ENCODE data around the gene LRP10.

LRP10 gene

DNA sequence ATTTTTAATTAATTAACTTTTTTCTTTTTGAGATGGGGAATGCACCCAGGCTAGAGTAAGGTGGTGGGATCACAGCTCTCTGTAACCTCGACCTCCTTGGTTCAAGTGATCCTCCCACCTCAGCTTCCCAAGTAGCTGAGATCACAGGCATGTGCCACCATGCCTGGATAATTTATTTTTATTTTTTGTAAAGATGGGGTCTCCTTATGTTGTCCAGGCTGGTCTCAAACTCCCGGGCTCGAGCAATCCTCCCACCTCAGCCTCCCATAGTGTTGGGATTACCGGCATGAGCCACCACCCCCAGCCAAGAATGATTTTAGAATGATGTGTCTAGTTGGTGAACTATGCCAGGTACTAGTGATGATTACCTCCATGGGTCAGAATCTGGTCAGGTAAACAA lies 6.6 kb upstream of the LRP10 start:
- Histone ChIP-seq H2BK15ac (ENCODE audit: low read depth, poor library complexity, severe bottlenecking) (no peak overlapping the region), H3K14ac (ENCODE audit: low read length in 2 of 2) (no peak overlapping the region), H2BK5ac (ENCODE audit: low read depth, low read length, poor library complexity, severe bottlenecking) (no peak overlapping the region), H3K23ac (ENCODE audit: low read length in 2 of 2) (no peak overlapping the region), H3K9me3 (ENCODE audit: control insufficient read depth, low read length) (no peaks in the 10 kb centered on the region), H2BK120ac (ENCODE audit: low read depth, low read length) (no peak overlapping the region), H3K9ac (ENCODE audit: low read length) (no peak overlapping the region), H3K4me1 (ENCODE audit: control insufficient read depth, insufficient read depth, low read depth, low read length) (no peaks in the 10 kb centered on the region), H4K91ac (ENCODE audit: low read length) (no peak overlapping the region), H2AFZ (ENCODE audit: low read depth, low read length) (no peak overlapping the region), H4K8ac (ENCODE audit: low read length) (no peak overlapping the region), H3K18ac (ENCODE audit: low read depth in 1 of 2, low read length in 2 of 2) (no peak overlapping the region), H3K4me2 (ENCODE audit: low read length, poor library complexity, severe bottlenecking) (no peak overlapping the region), H3K36me3 (ENCODE audit: control insufficient read depth in 1 of 2, insufficient read depth in 2 of 2, low read depth in 1 of 2, low read length in 2 of 2) (no peaks in the 10 kb centered on the region), H3K27me3 (ENCODE audit: control insufficient read depth in 1 of 2, insufficient read depth in 1 of 2, low read length in 2 of 2) (no peaks in the 10 kb centered on the region), H2AK5ac (ENCODE audit: low read length, severe bottlenecking) (no peak overlapping the region), H3K4ac (ENCODE audit: low read depth in 1 of 2, low read length in 2 of 2) (no peak overlapping the region), H2BK12ac (ENCODE audit: low read length in 2 of 2) (no peak overlapping the region), H3K79me1 (replicated peaks; ENCODE audit: low read length, poor library complexity, severe bottlenecking) (no peaks in the 10 kb centered on the region), H3K27ac (ENCODE audit: low read length, poor library complexity, severe bottlenecking) (no peak overlapping the region), H3K4me3 (ENCODE audit: insufficient read depth in 1 of 2, low read depth in 1 of 2, low read length in 2 of 2) (no peak overlapping the region)
- WGBS = no CpG with 5 or more reads among the region's 4 CpGs
- DNase-seq = no peak

DNA sequence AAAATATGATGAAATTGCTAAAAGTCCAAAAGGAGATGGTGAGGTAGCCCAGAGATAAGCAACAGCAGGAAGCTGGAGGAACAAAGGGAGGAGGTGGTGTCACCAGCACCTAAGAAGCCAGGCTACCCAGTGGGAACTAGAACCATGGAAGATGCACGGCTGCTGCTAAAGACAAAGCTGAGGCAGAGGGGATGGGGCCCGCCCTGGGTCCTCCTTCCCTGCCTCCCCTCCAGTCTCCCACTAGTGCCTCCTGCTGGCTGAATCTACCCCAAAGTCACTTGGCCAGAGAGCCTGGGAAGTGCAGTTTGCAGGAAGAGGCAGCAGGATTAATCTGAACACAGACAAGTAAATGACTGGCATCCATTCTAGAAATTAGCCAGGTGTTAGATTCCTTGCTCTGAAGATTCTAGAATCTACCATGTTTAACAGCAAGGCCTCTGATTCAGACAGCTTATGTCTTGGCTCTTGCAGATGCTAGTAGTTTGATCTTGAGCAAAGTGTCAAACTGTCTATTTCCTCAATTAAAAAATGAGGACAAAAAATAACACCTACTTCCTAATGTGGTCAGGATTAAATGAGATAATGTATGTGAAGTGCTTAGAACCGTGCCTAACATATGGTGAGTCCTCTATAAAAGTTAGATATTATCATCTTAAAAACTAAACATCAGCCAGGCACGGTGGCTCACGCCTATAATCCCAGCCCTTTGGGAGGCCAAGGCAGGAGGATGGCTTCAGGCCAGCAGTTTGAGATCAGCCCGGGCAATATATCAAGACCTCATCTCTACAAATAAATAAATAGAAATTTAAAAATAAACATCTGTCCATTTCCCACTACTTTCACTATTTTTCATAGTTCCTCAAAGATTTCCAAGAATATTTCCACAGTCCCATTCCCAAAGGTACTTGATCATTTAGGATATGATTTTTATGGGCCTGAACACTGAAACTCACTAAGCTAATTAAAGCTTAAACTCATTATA lies 5.8 kb upstream of the LRP10 start:
- no peak overlapping the region for H2BK5ac ChIP-seq (ENCODE audit: low read depth, low read length, poor library complexity, severe bottlenecking)
- no peaks in the 10 kb centered on the region for H3K27me3 ChIP-seq (ENCODE audit: control insufficient read depth in 1 of 2, insufficient read depth in 1 of 2, low read length in 2 of 2)
- H3K9ac ChIP-seq (ENCODE audit: low read length) = no peak overlapping the region
- no peak overlapping the region for H3K27ac ChIP-seq (ENCODE audit: low read length, poor library complexity, severe bottlenecking)
- no peak overlapping the region for H3K23ac ChIP-seq (ENCODE audit: low read length in 2 of 2)
- H3K14ac ChIP-seq (ENCODE audit: low read length in 2 of 2) = no peak overlapping the region
- no peak overlapping the region for H4K91ac ChIP-seq (ENCODE audit: low read length)
- no peak overlapping the region for H3K4me2 ChIP-seq (ENCODE audit: low read length, poor library complexity, severe bottlenecking)
- H3K79me1 ChIP-seq (replicated peaks; ENCODE audit: low read length, poor library complexity, severe bottlenecking) = no peaks in the 10 kb centered on the region
- H2BK12ac ChIP-seq (ENCODE audit: low read length in 2 of 2) = peak overlapping the region in 1 of 2 experiments; percentile 18
- H3K4ac ChIP-seq (ENCODE audit: low read depth in 1 of 2, low read length in 2 of 2) = no peak overlapping the region
- H2AFZ ChIP-seq (ENCODE audit: low read depth, low read length) = no peak overlapping the region
- 48% methylated on average over 4 of the region's 6 CpGs for WGBS
- no peak overlapping the region for H3K18ac ChIP-seq (ENCODE audit: low read depth in 1 of 2, low read length in 2 of 2)
- H2BK120ac ChIP-seq (ENCODE audit: low read depth, low read length) = no peak overlapping the region
- H4K8ac ChIP-seq (ENCODE audit: low read length) = peak overlapping the region; percentile 19
- DNase-seq = no peak
- no peak overlapping the region for H2BK15ac ChIP-seq (ENCODE audit: low read depth, poor library complexity, severe bottlenecking)
- H3K4me1 ChIP-seq (ENCODE audit: control insufficient read depth, insufficient read depth, low read depth, low read length) = peaks cover 3% of the 10 kb centered on the region
- no peaks in the 10 kb centered on the region for H3K36me3 ChIP-seq (ENCODE audit: control insufficient read depth in 1 of 2, insufficient read depth in 2 of 2, low read depth in 1 of 2, low read length in 2 of 2)
- no peak overlapping the region for H2AK5ac ChIP-seq (ENCODE audit: low read length, severe bottlenecking)
- no peak overlapping the region for H3K4me3 ChIP-seq (ENCODE audit: insufficient read depth in 1 of 2, low read depth in 1 of 2, low read length in 2 of 2)
- no peaks in the 10 kb centered on the region for H3K9me3 ChIP-seq (ENCODE audit: control insufficient read depth, low read length)

DNA sequence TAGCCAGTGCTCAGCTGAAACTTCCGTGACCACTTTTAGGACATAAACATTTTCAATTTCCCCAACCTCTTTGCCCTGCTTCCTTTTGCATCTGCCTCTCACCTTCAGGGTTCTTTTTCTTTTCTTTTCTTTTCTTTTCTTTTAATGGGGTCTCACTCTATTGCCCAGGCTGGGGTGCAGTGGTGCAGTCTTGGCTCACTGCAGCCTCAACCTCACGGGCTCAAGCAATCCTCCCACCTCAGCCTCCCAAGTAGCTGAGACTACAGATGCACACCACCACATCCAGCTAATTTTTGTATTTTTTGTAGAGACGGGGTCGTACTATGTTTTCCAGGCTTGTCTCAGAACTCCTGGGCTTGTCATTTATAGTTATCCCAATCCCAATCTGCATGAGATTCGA lies 4.7 kb upstream of the LRP10 start:
- no peak overlapping the region for H3K4me3 ChIP-seq (ENCODE audit: insufficient read depth in 1 of 2, low read depth in 1 of 2, low read length in 2 of 2)
- DNase-seq = no peak
- no peak overlapping the region for H3K18ac ChIP-seq (ENCODE audit: low read depth in 1 of 2, low read length in 2 of 2)
- no peak overlapping the region for H2AFZ ChIP-seq (ENCODE audit: low read depth, low read length)
- peaks cover 3% of the 10 kb centered on the region for H3K4me1 ChIP-seq (ENCODE audit: control insufficient read depth, insufficient read depth, low read depth, low read length)
- H4K91ac ChIP-seq (ENCODE audit: low read length) = no peak overlapping the region
- H3K4me2 ChIP-seq (ENCODE audit: low read length, poor library complexity, severe bottlenecking) = no peak overlapping the region
- H3K27ac ChIP-seq (ENCODE audit: low read length, poor library complexity, severe bottlenecking) = no peak overlapping the region
- H3K4ac ChIP-seq (ENCODE audit: low read depth in 1 of 2, low read length in 2 of 2) = no peak overlapping the region
- no peak overlapping the region for H3K23ac ChIP-seq (ENCODE audit: low read length in 2 of 2)
- H3K14ac ChIP-seq (ENCODE audit: low read length in 2 of 2) = no peak overlapping the region
- 96% methylated on average over 4 of the region's 5 CpGs for WGBS
- H2BK15ac ChIP-seq (ENCODE audit: low read depth, poor library complexity, severe bottlenecking) = no peak overlapping the region
- H2BK12ac ChIP-seq (ENCODE audit: low read length in 2 of 2) = no peak overlapping the region
- H2BK120ac ChIP-seq (ENCODE audit: low read depth, low read length) = no peak overlapping the region
- H2BK5ac ChIP-seq (ENCODE audit: low read depth, low read length, poor library complexity, severe bottlenecking) = no peak overlapping the region
- no peak overlapping the region for H3K9ac ChIP-seq (ENCODE audit: low read length)
- no peaks in the 10 kb centered on the region for H3K79me1 ChIP-seq (replicated peaks; ENCODE audit: low read length, poor library complexity, severe bottlenecking)
- no peak overlapping the region for H4K8ac ChIP-seq (ENCODE audit: low read length)
- H3K9me3 ChIP-seq (ENCODE audit: control insufficient read depth, low read length) = no peaks in the 10 kb centered on the region
- H3K36me3 ChIP-seq (ENCODE audit: control insufficient read depth in 1 of 2, insufficient read depth in 2 of 2, low read depth in 1 of 2, low read length in 2 of 2) = no peaks in the 10 kb centered on the region
- no peak overlapping the region for H2AK5ac ChIP-seq (ENCODE audit: low read length, severe bottlenecking)
- no peaks in the 10 kb centered on the region for H3K27me3 ChIP-seq (ENCODE audit: control insufficient read depth in 1 of 2, insufficient read depth in 1 of 2, low read length in 2 of 2)

DNA sequence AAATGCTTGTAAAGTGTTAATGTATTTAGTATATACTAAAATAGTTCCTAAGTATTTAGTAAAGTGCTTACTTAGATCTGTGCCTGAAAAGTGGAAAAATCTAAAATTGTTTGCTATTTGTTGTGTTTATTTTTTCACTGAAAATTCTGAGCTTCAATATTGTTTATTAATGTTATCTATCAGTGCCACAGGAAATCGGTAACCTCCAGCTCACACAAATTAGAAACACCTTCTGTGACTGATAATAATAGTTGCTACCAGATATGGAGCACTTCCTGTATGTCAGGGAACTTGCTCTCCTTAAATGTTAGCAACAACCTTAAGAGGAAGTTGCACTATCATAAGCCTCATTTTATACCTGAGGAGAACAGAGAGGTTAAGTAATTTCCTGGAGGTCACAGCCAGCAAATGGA lies 723 bp upstream of the LRP10 start:
- no peak overlapping the region for H2BK12ac ChIP-seq (ENCODE audit: low read length in 2 of 2)

More for the DNA sequence above, 723 bp upstream of the LRP10 start:
- Histone ChIP-seq H4K8ac (ENCODE audit: low read length) (no peak overlapping the region), H3K36me3 (ENCODE audit: control insufficient read depth in 1 of 2, insufficient read depth in 2 of 2, low read depth in 1 of 2, low read length in 2 of 2) (peaks cover 20 to 23% of the 10 kb centered on the region in 2 experiments), H3K27ac (ENCODE audit: low read length, poor library complexity, severe bottlenecking) (peak overlapping the region; percentile 88), H3K18ac (ENCODE audit: low read depth in 1 of 2, low read length in 2 of 2) (no peak overlapping the region), H2AFZ (ENCODE audit: low read depth, low read length) (no peak overlapping the region), H3K27me3 (ENCODE audit: control insufficient read depth in 1 of 2, insufficient read depth in 1 of 2, low read length in 2 of 2) (no peaks in the 10 kb centered on the region), H2BK120ac (ENCODE audit: low read depth, low read length) (no peak overlapping the region), H2AK5ac (ENCODE audit: low read length, severe bottlenecking) (no peak overlapping the region), H3K4me2 (ENCODE audit: low read length, poor library complexity, severe bottlenecking) (peak overlapping the region; percentile 76), H3K4me1 (ENCODE audit: control insufficient read depth, insufficient read depth, low read depth, low read length) (peaks cover 15% of the 10 kb centered on the region), H4K91ac (ENCODE audit: low read length) (no peak overlapping the region), H3K4ac (ENCODE audit: low read depth in 1 of 2, low read length in 2 of 2) (no peak overlapping the region), H3K9ac (ENCODE audit: low read length) (peak overlapping the region; percentile 95), H3K4me3 (ENCODE audit: insufficient read depth in 1 of 2, low read depth in 1 of 2, low read length in 2 of 2) (peak overlapping the region in 1 of 2 experiments; percentile 87), H3K23ac (ENCODE audit: low read length in 2 of 2) (no peak overlapping the region), H2BK15ac (ENCODE audit: low read depth, poor library complexity, severe bottlenecking) (no peak overlapping the region), H2BK5ac (ENCODE audit: low read depth, low read length, poor library complexity, severe bottlenecking) (no peak overlapping the region), H3K9me3 (ENCODE audit: control insufficient read depth, low read length) (no peaks in the 10 kb centered on the region), H3K79me1 (replicated peaks; ENCODE audit: low read length, poor library complexity, severe bottlenecking) (peaks cover 17% of the 10 kb centered on the region), H3K14ac (ENCODE audit: low read length in 2 of 2) (no peak overlapping the region)
- WGBS = no CpG with 5 or more reads among the region's 1 CpG
- DNase-seq = no peak
